Activated B cell treated with CpG ODN at 0.5 μM for 24 hours (primary cell): Measurements from ENCODE around the gene TTC21B. TPM values are rescaled to one million over a fixed set of nuclear protein-coding genes. Genes with fewer than 3 reads are reported as not detected.

Experiments used
- ATAC-seq: fragments of 200-7000 bp; cut with Tn5 transposase; one replicate; pipeline ENCODE4 v1.10.0; 2021; ENCODE audit warnings: low read depth, mild to moderate bottlenecking, moderate library complexity
- CTCF ChIA-PET: fragments of 350-600 bp; sonication (Branson Sonifier 250); formaldehyde crosslinking; loops from one replicate; lab custom pipeline; 2021; ENCODE audit warnings: antibody characterized with exemption; lab: Charles Lee
- POLR2A ChIA-PET: fragments of 350-600 bp; sonication (Branson Sonifier 250); formaldehyde crosslinking; loops from one replicate; lab custom pipeline; 2021; ENCODE audit warnings: antibody characterized with exemption; lab: Charles Lee
- DNase-seq: peaks from one replicate; pipeline ENCODE4 v3.0.0; 2022
- H3K27ac Mint-ChIP-seq: one replicate; pipeline ENCODE4 v1.8.0; 2020; ENCODE audit warnings: mixed read lengths
- H3K27me3 Mint-ChIP-seq: one replicate; pipeline ENCODE4 v1.8.0; 2021; ENCODE audit warnings: mixed read lengths
- H3K36me3 Mint-ChIP-seq: one replicate; pipeline ENCODE4 v1.8.0; 2021; ENCODE audit warnings: low read depth, mixed read lengths
- H3K4me1 Mint-ChIP-seq: one replicate; pipeline ENCODE4 v1.8.0; 2021; ENCODE audit warnings: mixed read lengths
- H3K4me3 Mint-ChIP-seq: one replicate; pipeline ENCODE4 v1.8.0; 2020; ENCODE audit warnings: mild to moderate bottlenecking, mixed read lengths
- H3K9me3 Mint-ChIP-seq: one replicate; pipeline ENCODE4 v1.8.0; 2020; ENCODE audit warnings: mixed read lengths
- intact Hi-C: fragments of 100-400 bp; cut with micrococcal nuclease; formaldehyde crosslinking; loops from one replicate; pipeline ENCODE4 v1.15.1; 2024
- total RNA-seq: library from RNA; stranded (reverse); gene quantifications from 2 replicates; pipeline ENCODE4 v1.2.3, GENCODE V29; 2022
- TF ChIP-seq, protein P1 (sequence below): fragments of 200-600 bp; IDR thresholded peaks from one replicate; pipeline ENCODE4 v1.8.0; 2022; ENCODE audit warnings: antibody characterized with exemption, mild to moderate bottlenecking

TTC21B gene
- total RNA-seq, 1 donor from 2014 or later = 29.2 TPM

DNA sequence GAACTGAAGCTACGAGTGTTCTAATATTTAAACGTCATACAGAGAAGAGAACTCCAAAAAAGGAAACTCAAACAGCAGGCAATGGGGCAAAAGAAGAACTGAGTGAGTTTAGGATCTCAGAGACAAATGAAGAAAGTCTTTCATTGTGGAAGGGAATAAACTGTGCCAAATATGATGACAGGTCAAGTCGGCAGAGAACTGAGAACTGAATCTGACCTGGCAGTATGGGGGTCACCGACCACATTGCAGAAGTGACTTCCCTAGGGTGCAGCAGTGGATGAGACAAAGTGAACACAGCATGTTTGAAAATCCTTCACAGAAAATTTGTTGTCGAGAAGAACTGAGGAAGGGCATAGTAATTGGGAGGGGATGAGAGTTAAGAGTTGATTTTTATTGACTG lies 55.9 kb downstream of the TTC21B start:
- intact Hi-C loops = no loop called here
- Mint-ChIP-seq H3K27ac (no peak overlapping the region), H3K36me3 (peaks cover 64% of the 10 kb centered on the region), H3K9me3 (no peaks in the 10 kb centered on the region), H3K27me3 (no peaks in the 10 kb centered on the region), H3K4me1 (peaks cover 8% of the 10 kb centered on the region), H3K4me3 (no peak overlapping the region)
- POLR2A ChIA-PET = no interaction called here
- TF ChIP-seq, protein P1, sequence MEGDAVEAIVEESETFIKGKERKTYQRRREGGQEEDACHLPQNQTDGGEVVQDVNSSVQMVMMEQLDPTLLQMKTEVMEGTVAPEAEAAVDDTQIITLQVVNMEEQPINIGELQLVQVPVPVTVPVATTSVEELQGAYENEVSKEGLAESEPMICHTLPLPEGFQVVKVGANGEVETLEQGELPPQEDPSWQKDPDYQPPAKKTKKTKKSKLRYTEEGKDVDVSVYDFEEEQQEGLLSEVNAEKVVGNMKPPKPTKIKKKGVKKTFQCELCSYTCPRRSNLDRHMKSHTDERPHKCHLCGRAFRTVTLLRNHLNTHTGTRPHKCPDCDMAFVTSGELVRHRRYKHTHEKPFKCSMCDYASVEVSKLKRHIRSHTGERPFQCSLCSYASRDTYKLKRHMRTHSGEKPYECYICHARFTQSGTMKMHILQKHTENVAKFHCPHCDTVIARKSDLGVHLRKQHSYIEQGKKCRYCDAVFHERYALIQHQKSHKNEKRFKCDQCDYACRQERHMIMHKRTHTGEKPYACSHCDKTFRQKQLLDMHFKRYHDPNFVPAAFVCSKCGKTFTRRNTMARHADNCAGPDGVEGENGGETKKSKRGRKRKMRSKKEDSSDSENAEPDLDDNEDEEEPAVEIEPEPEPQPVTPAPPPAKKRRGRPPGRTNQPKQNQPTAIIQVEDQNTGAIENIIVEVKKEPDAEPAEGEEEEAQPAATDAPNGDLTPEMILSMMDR = no peak
- CTCF ChIA-PET = no interaction called here
- DNase-seq = no peak
- no peak for ATAC-seq

DNA sequence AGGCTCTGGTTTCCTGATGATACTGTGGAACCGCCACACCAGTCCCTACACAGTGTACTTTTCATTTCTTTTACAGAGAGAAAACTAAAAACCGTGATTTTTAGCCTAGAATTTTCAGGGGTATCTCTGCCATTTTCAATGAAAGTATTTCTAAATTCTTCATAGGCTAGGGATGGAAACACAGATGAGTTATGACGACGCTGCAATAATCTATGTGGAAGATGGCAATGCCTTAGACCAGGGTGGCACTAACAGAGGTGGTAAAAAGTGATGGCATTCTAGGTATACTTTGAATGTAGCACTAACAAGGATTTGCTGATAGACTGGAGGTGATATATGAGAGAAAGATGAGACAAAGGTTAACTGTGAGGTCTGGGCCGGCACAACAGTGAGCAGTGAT lies 56.5 kb downstream of the TTC21B start:
- peaks cover 8% of the 10 kb centered on the region for H3K4me1 Mint-ChIP-seq
- intact Hi-C loops = no loop called here
- no peak for DNase-seq
- peaks cover 70% of the 10 kb centered on the region for H3K36me3 Mint-ChIP-seq
- H3K9me3 Mint-ChIP-seq = no peaks in the 10 kb centered on the region
- H3K27me3 Mint-ChIP-seq = no peaks in the 10 kb centered on the region
- TF ChIP-seq, protein P1 = no peak
- ChIA-PET POLR2A (no interaction called here), CTCF (no interaction called here)
- H3K4me3 Mint-ChIP-seq = no peak overlapping the region
- no peak overlapping the region for H3K27ac Mint-ChIP-seq
- ATAC-seq = no peak

DNA sequence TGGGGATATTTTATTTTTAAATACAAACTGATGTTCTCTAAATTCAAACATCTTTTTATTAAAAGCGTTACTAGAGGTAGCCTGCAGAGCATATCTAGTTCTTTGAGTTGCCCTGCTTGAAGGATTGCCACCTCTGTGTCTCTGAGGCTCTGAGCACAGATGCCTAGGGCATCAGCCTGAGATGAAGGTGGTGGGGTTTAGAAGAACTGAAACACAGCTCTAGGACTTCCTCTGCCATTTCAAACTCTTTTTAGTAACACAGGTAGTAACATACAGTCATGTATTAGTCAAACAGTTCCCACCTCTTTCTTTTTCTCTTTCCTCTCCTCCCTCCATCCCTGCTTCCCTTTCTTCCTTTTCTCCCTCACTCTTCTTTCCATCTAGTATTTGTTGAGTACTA lies 57.6 kb downstream of the TTC21B start:
- no peak overlapping the region for H3K27ac Mint-ChIP-seq
- TF ChIP-seq, protein P1 = no peak
- intact Hi-C loops = no loop called here

DNA sequence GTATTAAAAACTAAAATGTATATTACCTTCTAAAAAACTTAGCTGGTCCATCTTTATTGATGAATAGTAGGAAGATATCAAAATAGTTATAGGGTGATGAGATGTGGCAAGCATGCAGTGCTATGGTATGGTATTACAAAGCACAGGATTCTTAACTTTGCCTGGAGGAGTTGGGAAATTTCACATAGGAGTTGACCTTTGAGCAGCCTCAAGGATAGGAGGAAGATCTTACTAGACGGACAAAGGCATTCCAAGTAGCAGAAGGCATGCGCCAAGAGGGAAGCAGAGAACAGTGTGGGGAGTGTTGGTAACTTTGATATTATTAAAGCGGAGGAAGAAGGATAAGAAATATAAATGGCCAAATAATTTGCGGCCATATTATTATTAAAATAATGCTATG lies 60.0 kb downstream of the TTC21B start:
- ATAC-seq (no peak), DNase-seq (no peak)
- CTCF ChIA-PET = no interaction called here
- intact Hi-C loops = no loop called here
- H3K4me1 Mint-ChIP-seq = peaks cover 13% of the 10 kb centered on the region
- peaks cover 67% of the 10 kb centered on the region for H3K36me3 Mint-ChIP-seq
- no peak overlapping the region for H3K27ac Mint-ChIP-seq
- no peaks in the 10 kb centered on the region for H3K27me3 Mint-ChIP-seq
- H3K4me3 Mint-ChIP-seq = no peak overlapping the region
- POLR2A ChIA-PET = no interaction called here
- no peaks in the 10 kb centered on the region for H3K9me3 Mint-ChIP-seq
- TF ChIP-seq, protein P1 = no peak

More for the DNA sequence above, 57.6 kb downstream of the TTC21B start:
- ATAC-seq (no peak), DNase-seq (no peak)
- Mint-ChIP-seq H3K4me3 (no peak overlapping the region), H3K27me3 (no peaks in the 10 kb centered on the region), H3K36me3 (peaks cover 65% of the 10 kb centered on the region), H3K4me1 (peaks cover 8% of the 10 kb centered on the region), H3K9me3 (no peaks in the 10 kb centered on the region)
- ChIA-PET CTCF (no interaction called here), POLR2A (no interaction called here)

DNA sequence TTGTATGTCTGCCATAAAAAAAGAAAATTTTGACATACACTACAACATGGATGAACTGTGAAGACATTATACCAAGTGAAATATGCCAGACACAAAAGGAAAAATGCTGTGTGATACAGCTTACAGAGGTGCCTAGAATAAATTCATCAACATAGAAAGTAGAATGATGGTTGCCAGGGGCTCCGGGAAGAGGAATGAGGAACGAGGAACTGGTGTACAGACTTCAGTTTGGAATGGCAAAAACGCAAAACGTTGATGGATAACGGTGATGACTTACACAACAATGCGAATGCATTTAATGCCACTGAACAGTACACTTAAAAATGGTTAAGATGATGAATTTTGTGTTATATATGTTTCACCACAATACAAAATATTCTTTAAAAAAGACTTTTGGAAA lies 61.0 kb downstream of the TTC21B start:
- TF ChIP-seq, protein P1 = no peak
- Mint-ChIP-seq H3K4me1 (peaks cover 9% of the 10 kb centered on the region), H3K9me3 (no peaks in the 10 kb centered on the region), H3K4me3 (no peak overlapping the region), H3K27me3 (no peaks in the 10 kb centered on the region), H3K36me3 (peaks cover 59% of the 10 kb centered on the region), H3K27ac (no peak overlapping the region)
- no peak for DNase-seq
- ATAC-seq = no peak
- intact Hi-C loops = no loop called here
- ChIA-PET POLR2A (no interaction called here), CTCF (interaction anchor here (1.4 kb wide), 1 partner anchor 18 kb away, joined by 5 read pairs; no protein-coding TSS in a partner anchor)
